ENCODE measurements around the gene PSORS1C1.

Gene PSORS1C1

GRCh38 chr6:31096215-31096614 lies 18.4 kb upstream of the PSORS1C1 start:
- no peak for DNase-seq (ENCODE audit: low read depth in 2 of 2)

GRCh38 chr6:31096656-31097055 lies 17.9 kb upstream of the PSORS1C1 start:
- no peak for DNase-seq (ENCODE audit: low read depth in 2 of 2)

- no peak for DNase-seq (ENCODE audit: low read depth in 2 of 2)
These were observed 16.1 kb upstream of the PSORS1C1 start for GRCh38 chr6:31098449-31098938.

- DNase-seq (ENCODE audit: low read depth in 2 of 2) = no peak
These were observed 11.5 kb upstream of the PSORS1C1 start for GRCh38 chr6:31103136-31103535.

GRCh38 chr6:31107052-31107451 lies 7.5 kb upstream of the PSORS1C1 start:
- DNase-seq (ENCODE audit: low read depth in 2 of 2) = no peak

GRCh38 chr6:31110825-31111582 lies 3.6 kb upstream of the PSORS1C1 start:
- no peak for DNase-seq (ENCODE audit: low read depth in 2 of 2)

- DNase-seq (ENCODE audit: low read depth in 2 of 2) = no peak
These were observed 2.9 kb upstream of the PSORS1C1 start for GRCh38 chr6:31111712-31112111.

GRCh38 chr6:31112478-31112877 lies 2.1 kb upstream of the PSORS1C1 start, which contains the start of gene C6orf15:
Gene C6orf15, minus strand, starts transcription at chr6:31112575. Its CDS starts 20 bp downstream, at chr6:31112555.
- no peak for DNase-seq (ENCODE audit: low read depth in 2 of 2)

GRCh38 chr6:31113861-31114540 lies 599 bp upstream of the PSORS1C1 start:
- DNase-seq (ENCODE audit: low read depth in 2 of 2) = no peak

GRCh38 chr6:31114970-31115849 lies 610 bp downstream of the PSORS1C1 start:
- no peak for DNase-seq (ENCODE audit: low read depth in 2 of 2)

- DNase-seq (ENCODE audit: low read depth in 2 of 2) = no peak
These were observed 1.5 kb downstream of the PSORS1C1 start for GRCh38 chr6:31115941-31116560.

GRCh38 chr6:31116661-31117385 lies 2.2 kb downstream of the PSORS1C1 start:
- no peak for DNase-seq (ENCODE audit: low read depth in 2 of 2)

- no peak for DNase-seq (ENCODE audit: low read depth in 2 of 2)
These were observed 3.6 kb downstream of the PSORS1C1 start for GRCh38 chr6:31118178-31118577.

GRCh38 chr6:31120151-31120915 lies 5.7 kb downstream of the PSORS1C1 start, which contains the start of gene CDSN:
Gene CDSN, minus strand, starts transcription at chr6:31120446. Its CDS starts 27 bp downstream, at chr6:31120419.
- no peak for DNase-seq (ENCODE audit: low read depth in 2 of 2)

GRCh38 chr6:31121131-31121790 lies 6.7 kb downstream of the PSORS1C1 start:
- DNase-seq (ENCODE audit: low read depth in 2 of 2) = no peak

- DNase-seq (ENCODE audit: low read depth in 2 of 2) = no peak
These were observed 8.4 kb downstream of the PSORS1C1 start for GRCh38 chr6:31122791-31123706.

GRCh38 chr6:31125162-31125561 lies 10.6 kb downstream of the PSORS1C1 start:
- no peak for DNase-seq (ENCODE audit: low read depth in 2 of 2)

- no peak for DNase-seq (ENCODE audit: low read depth in 2 of 2)
These were observed 11.2 kb downstream of the PSORS1C1 start for GRCh38 chr6:31125586-31126363.
